Stimulated activated CD8-positive, alpha-beta memory T cell treated with anti-CD3 and anti-CD28 coated beads, Interleukin-7, amount 100 ng/mL, for 1 hour (primary cell): Measurements from ENCODE around the gene SAA2.
"Not testable (repeated sequence)": the region's sequence is repeated elsewhere in the genome, so short reads cannot be mapped to it uniquely, and the experiment has no call there.

Source experiments
- DNase-seq, 2 donors: peaks; one replicate each; pipeline ENCODE4 v3.0.0-alpha.2; 2020; ENCODE audit warnings: low read depth in 2 of 2

The SAA2 gene

DNA sequence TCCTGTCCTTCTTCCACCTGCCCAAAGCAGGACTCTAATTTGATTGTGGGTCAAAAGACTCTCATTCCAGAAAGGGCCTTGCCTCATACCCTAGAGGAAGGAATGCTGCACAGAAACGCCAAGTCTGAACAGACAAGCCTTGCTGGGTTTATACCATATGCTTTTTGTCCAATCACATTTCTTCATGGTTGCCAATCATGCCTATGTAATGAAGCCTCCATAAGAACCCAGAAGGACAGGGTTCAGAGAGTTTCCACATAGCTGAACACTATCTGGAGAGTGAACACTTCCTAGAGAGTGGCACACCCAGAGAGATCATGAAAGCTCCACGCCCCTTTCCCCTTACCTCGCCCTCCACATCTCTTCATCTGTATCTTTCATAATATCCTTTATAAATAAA, 4.8 kb upstream of the SAA2 start:
- no peak for DNase-seq

DNA sequence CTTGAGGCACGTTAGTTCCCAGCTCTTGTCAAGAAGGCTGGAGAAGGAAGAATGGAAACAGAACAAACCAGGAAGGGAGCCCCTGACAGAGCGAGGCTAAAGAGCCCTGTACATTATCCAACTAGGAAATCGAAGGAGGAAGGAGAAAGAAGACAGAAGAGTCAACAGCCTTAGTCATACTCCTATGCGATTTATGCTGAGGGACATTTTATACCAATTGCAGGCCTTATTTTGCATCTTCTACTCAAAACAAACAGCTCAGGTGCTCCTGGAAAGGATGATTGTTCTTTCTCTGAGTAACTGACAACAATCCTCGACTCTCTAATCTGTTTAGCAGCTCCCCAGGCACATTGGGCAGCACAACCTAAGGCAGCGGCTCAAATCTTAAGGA, 1.3 kb downstream of the SAA2 start:
- not testable (repeated sequence) for DNase-seq

DNA sequence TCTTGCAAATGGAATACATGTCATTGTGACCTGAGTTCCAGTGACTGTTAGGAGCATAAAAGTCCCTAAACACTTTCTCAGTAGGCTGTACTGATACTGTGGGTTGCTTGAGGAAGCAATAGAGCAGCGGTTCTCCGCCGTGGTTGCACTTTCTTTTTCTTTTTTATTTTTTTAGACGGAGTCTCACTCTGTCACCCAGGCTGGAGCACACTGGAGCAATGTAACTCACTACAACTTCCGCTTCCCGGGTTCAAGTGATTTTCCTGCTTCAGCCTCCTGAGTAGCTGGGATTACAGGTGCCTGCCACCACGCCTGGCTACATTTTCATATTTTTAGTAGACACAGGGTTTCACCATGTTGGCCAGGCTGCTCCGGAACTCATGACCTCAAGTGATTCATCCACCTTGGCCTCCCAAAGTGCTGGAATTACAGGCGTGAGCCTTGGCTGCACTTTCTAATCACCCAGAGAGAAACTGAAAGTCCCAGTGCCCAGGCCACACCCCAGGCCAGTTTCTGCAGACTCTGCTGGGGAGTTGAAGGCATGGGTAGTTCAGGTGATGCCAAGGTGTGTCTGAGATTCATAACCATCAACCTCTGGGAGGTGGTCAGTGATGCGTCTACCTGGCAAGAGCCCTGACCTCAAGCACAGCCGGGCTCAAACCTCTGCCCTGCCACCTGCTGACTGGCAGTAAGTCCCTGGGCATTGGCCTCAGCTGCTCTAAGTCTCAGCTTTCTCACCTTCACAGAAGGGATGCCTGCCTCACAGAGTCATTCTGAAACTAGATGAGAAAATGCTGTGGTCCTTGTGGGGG, 1.9 kb downstream of the SAA2 start:
- DNase-seq: not testable (repeated sequence)

DNA sequence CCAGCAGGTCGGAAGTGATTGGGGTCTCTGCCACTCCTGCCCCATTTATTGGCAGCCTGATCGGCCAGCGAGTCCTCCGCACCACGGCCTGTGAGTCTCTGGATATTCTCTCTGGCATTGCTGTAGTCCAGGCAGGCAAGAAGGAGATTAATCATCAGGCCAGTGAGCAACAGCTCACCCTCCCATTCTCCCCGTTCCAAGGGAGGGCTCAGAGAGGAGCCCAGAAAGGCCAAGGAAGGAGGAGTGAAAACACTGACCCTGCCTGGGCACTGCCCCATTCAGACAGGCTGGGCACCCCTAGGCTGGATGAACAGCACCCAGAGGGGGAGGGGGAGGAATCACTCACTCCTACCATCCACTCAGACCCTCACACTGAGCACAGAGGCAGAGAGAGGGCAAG, 3.1 kb downstream of the SAA2 start:
- DNase-seq: no peak

DNA sequence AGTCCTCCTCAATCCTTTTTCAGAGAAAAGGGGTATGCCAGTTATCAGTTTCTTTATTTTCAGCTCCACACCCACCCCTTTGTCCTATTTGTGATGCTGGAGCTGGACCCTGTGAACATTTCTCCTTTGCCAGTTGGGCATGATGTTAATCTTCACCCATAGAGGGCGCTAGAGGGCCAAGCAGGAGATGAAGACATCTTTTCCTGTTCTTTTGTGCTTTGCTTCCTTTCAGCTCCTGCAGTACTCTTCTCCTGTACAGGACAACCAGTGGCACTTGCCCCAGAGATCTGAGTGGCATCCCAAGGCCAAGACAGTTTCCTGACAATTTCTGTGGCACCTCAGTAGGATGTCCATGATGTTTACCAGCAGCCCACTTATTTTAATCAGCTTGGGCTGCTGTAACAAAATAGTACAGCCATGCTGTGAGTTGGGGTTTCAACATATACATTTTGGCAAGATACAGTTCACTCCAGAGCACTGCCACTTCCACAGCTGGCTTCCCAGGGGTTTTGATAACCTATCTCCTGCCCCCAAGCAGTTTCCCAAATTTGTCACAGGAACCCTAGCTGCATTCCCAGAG, 4.6 kb downstream of the SAA2 start:
- peak; percentile 9 to 34 for DNase-seq

DNA sequence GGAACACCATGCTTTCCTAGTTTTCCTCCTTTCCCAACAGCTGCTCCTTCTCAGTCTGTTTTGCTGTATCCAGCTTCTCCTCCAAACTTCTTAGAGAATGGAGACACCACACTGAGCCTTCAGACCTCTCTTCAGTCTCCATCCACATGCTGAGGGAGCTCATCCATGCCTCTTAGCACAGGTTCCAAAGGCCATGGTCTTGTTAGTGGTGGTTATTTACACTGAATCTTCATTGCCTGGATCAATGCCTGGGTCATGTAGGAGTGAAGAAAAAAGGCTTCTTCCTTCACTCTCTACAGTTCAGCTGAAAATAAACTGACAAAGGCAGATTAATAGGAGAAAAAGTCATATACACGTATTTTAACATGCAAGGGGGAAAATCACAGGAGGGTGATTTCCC, 8.8 kb downstream of the SAA2 start:
- DNase-seq: no peak

DNA sequence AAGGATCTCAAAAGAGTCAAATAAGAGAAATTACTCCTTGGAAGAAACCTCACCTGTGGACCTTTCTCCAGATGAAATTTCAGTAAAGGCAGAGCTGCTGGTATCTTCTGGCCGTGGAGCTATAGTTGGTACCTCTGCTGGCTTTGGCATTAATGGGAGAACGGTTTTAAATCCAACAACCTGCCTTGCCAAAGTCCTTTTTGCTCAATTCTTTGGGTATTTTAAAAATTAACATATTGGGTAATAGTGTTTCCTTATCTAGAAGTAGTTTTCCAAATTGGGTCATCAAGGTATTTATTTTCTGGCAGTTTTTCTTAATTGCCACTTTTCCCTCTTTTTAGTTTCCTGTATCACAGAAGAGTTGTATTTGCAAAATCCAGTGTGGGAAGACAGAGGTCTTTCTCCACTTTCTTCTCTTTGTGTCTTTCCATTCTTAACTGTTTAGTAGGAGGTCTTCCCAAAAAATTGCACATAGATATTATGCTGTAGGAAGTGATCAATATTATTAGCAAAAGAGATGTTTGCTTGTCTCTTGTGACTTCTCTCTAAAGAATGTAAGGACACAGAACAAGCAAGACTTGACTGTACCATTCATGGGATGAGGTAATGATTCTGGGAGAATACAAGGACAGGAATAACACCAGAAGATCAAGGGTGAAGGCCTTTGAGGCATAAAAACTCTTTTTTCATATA, 11.7 kb downstream of the SAA2 start, which contains the start of gene SAA4:
Gene SAA4, minus strand, starts transcription at position 139 of the 693 bp plus-strand sequence. CDS start 876 bp downstream, outside the sequence.
- no peak for DNase-seq

DNA sequence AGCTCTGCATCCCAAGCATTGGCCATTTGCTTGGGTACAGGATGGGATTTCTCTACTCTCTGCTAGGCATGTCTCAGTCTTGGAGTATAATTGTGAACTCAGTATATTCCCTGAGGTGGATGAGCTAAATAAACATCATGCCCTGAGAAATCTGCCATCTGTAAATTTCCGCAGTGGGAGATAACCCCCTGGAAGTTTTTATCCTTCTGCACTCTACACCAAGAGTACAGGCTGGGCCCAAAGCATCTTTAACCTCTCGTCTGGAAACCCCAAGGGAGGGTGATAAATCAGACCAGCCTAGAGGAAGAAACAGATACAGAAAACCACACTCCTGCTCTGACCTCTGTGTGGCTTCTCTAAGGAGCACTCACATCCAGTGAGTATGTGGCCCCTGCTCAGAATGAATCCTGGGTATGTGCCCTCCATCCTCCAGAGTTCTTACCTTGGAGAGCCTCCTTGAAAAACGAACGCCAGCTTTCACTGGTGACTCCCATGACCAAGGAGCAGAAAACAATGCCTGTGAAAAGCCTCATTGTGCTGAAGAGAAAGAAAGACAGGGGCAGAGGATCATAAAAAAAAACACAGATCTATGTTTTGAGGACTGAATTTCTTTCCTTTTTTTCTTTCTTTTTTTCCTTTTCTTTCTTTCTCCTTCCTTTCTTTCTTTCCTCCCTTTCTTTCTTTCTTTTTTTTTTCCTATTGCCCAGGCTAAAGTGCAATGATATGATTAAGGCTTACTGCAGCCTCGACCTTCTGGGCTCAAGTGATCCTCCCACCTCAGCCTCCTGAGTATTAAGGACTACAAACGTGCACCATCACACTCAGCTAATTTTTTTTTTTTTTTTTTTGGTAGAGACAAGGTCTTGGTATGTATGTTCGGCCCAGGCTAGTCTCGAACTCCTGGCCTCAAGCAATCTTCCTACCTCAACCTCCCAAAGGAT, 12.8 kb downstream of the SAA2 start:
- no peak for DNase-seq

DNA sequence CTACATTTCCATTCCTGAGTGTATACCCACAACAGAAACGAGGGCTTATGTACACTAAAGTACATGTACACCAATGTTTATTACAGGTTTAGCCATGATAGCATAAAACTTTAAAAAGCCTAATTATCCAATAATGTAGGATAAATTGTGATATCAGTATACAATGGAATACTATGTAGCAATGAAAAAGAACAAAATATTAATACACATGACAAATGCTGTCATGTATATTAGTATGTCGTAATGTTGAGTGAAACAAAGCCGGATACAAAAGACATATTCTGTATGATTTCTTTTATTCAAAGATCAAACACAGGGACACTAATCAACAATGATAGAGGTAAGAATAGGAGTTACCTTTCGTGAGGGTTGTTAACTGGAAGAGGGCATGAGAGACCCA, 14.6 kb downstream of the SAA2 start:
- DNase-seq: no peak

DNA sequence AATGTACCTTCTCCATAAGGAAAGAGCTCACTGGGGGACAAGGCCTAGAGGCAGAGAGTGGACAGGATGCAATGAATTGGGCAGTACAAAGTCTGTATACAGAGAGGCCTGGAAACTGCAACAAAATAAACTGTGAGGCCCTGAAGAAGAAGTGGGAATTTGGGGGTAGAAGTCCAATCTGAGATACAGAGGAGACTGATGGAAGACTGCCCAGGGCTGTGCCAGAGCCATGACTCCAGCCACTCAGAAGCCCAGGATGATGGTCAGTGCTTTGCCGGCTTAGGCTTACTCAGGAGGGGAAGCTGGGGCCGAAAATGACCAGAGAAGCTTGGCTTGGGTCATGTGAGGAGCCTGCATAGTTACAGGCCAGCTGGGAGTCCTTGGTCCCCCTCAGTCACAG, 17.6 kb downstream of the SAA2 start:
- DNase-seq: no peak

DNA sequence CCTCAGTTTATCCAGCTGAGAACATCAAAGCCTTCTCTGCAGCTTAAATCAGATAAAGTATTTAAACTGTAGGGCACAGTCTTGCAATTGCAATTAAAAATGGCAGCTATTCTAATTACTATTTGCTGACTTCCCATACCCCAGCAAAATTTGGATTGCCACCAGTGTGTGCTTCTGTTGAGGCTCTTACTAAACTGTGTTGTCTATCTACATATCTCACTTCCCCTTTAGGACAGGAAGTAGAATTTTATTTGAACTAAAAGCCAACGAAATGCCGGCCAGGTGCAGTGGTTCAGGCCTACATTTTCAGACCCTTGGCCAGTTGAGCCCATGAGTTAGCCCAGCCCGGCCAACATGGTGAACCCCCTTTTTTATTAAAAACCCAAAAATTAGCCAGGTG, 19.0 kb downstream of the SAA2 start:
- no peak for DNase-seq

DNA sequence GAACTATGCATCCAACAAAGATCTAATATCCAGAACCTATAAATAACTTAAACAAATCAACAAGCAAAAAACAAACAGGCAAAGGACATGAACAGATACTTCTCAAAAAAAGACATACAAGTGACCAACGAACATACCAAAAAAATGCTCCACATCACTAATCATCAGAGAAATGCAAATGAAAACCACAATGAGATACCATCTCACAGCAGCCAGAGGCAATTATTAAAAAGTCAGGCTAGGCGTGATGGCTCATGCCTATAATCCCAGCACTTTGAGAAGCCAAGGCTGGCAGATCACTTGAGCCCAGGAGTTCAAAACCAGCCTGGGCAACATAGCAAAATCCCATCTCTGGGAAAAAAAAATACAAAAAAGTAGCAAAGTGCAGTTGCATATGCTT, 22.6 kb downstream of the SAA2 start:
- no peak for DNase-seq

DNA sequence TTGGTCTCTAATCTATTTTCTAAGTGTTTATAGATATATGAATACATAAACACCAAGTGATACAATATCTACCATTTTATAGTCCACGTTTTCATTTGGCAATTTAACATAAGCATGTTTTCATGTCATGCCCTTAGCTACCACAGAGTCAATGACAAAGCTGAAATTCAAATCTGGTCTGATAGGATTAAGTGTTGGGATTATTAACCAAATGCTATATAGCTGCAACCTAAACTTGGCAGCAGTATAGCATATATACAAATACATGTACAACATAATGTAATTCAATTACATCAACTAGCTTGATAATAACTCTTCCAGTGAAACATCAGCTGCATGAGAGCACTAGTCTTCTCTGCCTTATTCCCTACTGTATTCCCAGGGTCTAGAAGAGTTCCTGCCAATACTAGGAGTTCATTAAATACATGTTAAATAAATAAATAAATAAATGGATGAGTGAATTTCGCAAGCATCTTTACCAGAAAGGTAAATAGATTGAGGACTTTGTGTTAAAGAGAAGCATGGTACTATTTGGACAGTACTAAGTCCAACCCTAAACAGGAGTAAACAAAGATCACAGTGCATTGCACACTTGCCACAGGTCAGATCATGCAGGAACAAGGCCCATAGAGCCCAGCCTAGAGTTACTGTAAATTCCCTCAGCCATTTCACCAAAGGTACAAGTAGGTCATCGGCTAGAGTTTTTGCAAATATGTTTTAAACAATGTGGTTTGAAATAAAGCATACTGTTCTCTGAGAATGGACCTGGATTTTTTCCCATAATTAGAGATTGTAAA, 24.7 kb downstream of the SAA2 start:
- no peak for DNase-seq

DNA sequence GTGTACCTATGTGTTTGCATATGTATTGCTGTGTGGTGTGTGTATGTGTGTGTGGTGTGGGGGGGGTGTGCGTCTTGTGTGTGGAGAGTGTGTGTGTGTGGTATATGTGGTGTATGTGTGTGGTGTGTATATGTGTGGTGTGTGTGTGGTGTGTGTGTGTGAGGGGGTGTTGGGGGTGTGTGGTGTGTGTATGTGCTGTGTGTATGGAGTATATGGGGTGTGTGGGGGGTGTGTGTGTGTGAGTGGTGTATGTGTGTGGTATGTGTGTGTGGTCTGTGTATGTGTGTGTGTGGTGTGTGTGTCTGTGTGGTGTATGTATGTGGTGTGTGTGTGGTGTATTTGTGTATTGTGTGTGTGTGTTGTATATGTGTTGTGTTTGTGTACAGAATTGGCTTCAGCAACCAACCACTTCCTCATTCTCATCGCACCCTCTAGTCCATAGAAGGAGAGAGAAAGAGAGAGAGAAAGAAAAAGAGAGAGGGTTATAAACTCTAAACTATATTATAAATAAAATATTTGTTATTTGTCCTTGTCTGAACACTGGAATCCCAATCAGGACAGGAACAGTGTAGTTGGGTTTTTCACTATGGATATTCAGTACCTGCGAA, 25.6 kb downstream of the SAA2 start:
- DNase-seq: no peak

DNA sequence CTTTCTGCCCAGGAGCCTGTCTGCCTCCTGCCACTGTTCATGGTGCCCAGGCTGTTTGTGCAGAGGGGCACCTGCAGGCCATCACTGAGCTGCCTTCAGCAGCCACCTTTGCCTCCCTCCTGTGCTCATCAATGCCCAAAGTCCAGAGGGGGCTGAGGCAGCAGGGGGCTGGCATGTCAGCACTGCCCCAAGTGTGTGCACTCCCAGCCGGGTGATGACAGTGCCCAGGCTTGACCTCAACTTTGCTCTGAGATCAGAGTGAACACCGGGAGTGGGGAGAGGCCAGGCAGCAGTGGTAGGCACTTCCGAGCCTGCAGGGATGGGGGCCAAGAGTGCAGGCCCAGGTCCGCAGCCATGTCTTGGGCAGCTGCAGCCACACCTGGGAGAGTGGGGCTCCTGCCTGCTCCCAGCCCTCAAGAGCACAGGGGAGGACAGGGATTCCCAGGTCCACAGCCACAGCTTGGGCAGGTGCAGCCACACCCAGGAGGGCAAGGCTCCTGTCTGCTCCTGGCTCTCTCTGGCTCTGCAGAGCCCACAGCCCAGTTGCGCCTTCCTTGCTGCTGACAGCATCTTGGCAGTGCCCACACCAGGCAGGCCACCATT, 27.1 kb downstream of the SAA2 start:
- no peak for DNase-seq

DNA sequence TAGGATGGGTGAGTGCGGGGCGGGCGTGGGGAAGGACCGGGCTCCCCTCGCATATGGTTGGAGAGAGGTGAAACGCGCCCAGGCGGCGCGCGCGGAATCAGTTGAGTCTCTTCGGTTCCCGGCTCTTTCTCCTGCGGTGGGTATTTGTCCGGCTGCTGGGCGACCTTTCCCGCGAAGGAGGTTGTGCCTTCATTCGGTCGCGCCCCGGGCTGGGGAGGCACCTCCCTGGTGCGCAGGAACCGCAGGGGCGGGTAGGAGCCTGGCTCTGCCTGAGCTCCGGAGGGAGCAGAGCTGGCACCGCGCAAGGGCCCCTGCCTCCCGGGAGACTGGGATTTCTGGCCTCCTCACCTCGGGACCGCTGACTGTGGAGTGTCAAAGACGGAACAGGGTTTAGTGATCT, 39.4 kb downstream of the SAA2 start:
- DNase-seq: no peak

DNA sequence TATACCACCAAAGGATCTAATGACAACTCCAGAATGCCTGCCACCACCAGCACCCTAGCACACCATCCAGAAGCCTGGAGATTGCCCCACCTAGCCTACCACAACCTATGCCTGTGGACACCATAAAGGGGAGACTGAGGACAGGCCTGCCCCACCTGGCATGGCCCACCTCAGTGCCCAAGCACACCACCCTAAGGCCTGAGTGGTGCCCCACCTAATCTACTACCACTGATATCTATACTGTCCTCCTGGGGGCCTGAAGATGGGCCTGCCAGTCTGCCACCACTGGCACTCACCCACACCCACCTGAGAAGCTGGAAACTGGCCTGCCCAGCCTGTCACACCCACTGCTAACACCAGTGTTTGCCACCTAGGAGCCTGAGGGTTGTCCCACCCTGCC, 43.7 kb downstream of the SAA2 start:
- DNase-seq: no peak

DNA sequence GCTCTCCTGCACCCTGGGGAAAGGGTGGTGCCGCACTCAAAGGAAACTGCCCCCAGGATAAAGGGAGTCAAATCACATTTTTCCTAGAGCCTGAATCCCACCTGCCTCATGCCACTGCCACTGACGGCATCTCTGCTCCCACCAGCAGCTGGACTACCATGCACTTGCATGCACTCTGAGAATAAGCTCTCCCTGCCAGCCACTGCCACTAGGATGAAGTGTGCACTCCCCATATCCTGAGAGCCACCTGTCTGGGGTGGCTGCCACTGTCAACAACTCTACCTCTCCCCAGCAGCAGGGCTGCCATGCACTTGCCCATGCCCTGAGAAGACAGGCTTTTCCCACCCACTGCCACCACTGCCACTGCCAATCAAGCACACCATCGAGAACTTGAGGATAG, 44.2 kb downstream of the SAA2 start:
- DNase-seq: no peak

DNA sequence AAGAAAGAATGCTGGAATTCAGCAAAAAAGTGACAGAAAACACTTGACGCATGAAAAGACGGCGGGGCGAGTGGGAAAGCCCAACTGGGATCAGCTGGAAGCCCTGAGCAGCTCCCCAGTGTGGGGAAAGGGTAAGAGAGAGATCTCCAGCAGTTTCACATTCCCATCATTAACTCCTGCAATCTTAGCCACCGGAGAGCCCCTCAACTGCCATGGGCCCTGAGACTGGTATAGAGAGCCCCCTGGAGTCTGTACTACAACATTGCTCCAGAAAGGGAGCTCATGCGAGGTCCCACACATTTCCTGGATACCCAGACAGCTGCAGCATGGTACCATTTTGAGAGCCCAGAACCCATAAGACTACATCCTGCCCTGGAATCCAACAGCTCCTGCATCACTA, 44.7 kb downstream of the SAA2 start:
- DNase-seq: no peak

DNA sequence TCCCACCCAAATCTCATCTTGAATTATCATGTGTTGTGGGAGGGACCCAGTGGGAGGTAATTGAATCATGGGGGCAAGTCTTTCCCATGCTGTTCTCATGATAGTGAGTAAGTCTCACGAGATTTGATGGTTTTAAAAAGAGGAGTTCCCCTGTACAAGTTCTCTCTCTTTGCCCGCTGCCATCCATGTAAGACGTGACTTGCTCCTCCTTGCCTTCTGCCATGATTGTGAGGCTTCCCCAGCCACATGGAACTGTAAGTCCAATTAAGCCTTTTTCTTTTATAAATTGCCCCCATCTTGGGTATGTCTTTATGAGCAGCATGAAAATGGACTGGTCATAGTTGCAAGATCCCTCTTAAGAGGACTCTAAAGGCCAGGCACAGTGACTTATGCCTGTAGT, 50.7 kb downstream of the SAA2 start:
- not testable (repeated sequence) for DNase-seq
